Stimulated activated naive CD4-positive, alpha-beta T cell (primary cell): Measurements from ENCODE around the gene STOM.
"Not testable (repeated sequence)": the region's sequence is repeated elsewhere in the genome, so short reads cannot be mapped to it uniquely, and the experiment has no call there.

Source experiments
- DNase-seq, 6 experiments: peaks; one replicate each; lab custom pipeline; 2025; lab: John Stamatoyannopoulos, UW

Gene STOM

GRCh38 chr9:121300283-121301119 lies 69.5 kb downstream of the STOM start:
- DNase-seq: no peak

- DNase-seq: peak in 1 of 6 experiments; percentile 4
These were observed 70.4 kb downstream of the STOM start for GRCh38 chr9:121299467-121300282.

GRCh38 chr9:121298689-121299466 lies 71.2 kb downstream of the STOM start:
- DNase-seq: no peak

DNA sequence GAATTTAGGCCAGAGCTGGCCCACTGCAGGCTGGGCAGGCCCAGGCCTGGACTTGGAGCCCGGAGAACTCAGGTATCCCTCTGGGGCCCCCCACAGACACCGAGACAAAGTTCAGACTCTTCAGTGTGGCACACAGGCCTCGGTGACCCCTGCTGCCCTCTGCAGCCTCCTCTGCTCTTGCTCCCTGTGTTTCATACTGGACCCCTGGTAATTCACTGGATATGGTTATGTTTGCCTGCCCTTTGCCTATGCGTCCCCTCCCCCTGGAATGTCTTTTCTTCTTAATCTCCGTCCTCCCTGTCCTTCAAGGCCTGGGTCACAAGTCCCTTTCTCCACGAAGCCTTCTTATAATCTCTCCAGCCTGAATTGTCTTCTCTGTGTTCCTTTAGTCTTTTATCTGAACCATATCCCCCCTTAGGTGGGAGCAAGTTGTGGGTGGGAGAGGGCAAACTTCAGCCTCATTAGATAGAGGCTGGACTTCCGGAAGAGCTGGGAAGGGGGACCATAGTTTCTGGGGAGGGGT lies 72.0 kb downstream of the STOM start:
- no peak for DNase-seq

DNA sequence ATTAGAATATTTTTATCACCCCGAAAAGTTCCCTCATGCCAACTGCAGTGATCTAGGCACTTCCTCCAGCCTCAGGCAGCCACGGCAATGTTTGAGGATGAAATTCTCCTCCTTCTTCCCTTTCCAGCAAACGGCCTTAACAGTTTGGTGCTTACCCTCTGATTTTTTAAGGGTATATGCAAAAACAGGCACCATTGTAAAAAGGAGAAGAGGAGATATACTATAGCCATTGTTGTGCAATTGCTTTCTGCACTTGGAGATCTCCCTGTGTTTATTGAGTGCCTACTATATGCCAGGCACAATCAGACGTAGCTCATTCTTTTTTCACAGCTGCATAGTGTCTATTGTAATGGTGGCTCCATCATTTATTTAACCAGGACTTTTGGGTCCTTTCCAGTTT lies 72.7 kb downstream of the STOM start:
- no peak for DNase-seq

- no peak for DNase-seq
These were observed 73.6 kb downstream of the STOM start for GRCh38 chr9:121296213-121297127.

DNA sequence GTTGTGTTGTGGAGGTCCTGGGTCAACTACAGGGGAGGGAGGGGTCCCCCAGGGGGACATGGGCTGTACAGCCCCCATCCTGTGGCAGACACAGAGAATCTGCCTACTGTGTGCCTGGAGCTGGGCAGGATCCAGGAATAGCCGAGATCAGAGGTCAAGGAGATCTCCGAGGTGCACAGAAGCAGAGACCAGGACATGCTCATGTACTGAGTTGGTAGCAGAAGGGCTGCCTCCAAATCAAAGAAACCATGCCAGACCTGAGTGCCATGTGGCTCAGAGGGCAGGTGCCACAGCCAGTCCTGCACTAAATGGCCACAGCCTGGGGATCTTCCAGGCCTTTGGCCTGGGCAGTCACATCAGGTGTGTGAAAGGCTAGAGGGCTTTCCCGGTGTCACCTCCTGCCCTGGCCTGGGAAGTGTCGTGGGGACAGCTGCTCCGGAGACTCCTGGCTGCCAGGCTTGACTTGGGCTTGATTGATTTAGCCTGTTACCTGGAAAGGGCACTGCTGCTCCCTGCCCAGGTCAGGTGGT lies 74.3 kb downstream of the STOM start:
- DNase-seq: no peak

- DNase-seq: no peak
These were observed 75.0 kb downstream of the STOM start for GRCh38 chr9:121294866-121295661.

DNA sequence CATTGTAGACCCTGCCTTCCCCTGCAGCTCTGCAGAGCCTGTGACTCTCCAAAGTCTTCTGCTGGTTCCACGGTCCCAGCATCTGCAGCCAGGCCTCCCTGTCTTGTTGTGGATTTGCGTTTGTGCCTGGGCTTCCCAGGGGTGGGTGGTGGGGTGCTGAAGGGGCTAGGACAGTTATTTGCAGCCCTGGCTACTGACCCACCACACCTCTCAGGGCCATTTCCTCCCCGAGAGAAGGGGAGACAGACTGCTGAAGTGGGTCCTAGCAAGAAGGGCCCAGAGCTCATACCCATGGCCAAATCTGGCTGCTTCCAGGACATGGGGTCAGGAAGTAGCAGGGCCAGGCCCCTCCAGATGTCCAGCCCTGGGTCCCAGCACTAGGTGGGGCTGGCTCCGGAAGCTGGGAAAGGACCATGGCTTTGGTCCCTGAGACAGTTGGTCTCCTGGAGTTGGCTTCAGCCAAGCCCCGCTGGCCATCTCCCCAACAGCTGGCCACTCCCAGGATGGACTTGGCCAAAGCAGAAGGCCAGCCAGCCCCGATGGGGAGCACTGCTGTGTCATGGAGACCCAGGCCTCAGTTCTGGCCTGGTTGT lies 75.8 kb downstream of the STOM start:
- no peak for DNase-seq

GRCh38 chr9:121292801-121293241 lies 77.2 kb downstream of the STOM start:
- DNase-seq: no peak

- DNase-seq: no peak
These were observed 78.0 kb downstream of the STOM start for GRCh38 chr9:121292051-121292450.

GRCh38 chr9:121291536-121291935 lies 78.5 kb downstream of the STOM start:
- DNase-seq: not testable (repeated sequence)

DNA sequence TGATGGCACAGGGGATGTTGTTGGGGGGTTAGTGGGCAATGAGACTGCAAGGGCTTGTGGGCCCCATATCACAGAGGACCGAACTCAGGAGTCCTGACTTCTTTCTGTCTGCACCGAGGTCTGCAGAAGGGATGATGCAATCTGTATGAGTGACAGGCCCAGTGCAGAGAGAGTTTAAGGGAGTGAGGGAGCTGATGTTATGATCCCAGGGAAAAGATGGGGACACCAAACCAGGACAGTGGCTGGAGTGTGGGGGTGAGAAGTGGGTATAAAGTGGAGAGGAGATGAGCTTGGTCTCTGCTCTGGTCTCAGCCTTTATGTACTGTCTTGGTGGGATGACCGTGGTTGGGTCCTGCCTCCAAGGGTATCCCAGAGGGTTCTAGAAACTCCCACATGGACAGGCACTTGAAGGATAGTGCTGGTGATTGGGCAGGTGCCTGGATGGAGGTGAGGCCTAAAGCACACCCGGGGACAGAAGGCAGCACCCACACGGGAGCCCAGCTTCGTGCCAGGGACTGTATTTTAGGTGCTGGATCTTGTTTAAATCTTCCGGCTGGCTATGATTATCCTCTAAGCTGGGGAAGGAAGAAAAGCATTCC lies 80.2 kb downstream of the STOM start:
- DNase-seq: no peak

GRCh38 chr9:121289026-121289771 lies 80.9 kb downstream of the STOM start:
- no peak for DNase-seq
